GM12873 (cell line): ENCODE results near the gene ARHGAP25.

Source experiments
- TF ChIP-seq, protein P1 (sequence below): IDR thresholded peaks from 2 replicates; pipeline ENCODE4 v1.5.1; 2012; ENCODE audit warnings: low read depth, mild to moderate bottlenecking, moderate library complexity, low read length, control low read depth; ENCODE audit not compliant: insufficient read depth; ENCODE audit errors: missing control alignments

Gene ARHGAP25

DNA sequence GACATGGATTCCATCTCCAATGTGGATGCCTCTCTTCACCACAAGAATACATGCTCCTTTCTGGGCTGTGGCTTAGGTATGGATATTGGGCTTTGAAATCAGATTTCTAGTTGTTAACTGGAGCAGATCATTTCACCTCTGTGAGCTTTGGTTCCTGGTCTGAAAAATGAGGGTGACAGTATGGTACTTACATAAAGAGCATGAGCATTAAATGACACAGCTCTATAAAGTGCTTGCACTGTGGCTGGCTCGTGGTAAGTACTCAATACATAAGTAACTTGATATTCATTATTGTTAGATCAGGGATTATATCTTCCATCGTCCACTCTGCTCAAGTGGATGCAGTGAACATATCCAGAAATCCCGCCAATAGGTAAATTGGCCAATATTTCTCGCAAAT lies 33.4 kb downstream of the ARHGAP25 start:
- TF ChIP-seq, protein P1, sequence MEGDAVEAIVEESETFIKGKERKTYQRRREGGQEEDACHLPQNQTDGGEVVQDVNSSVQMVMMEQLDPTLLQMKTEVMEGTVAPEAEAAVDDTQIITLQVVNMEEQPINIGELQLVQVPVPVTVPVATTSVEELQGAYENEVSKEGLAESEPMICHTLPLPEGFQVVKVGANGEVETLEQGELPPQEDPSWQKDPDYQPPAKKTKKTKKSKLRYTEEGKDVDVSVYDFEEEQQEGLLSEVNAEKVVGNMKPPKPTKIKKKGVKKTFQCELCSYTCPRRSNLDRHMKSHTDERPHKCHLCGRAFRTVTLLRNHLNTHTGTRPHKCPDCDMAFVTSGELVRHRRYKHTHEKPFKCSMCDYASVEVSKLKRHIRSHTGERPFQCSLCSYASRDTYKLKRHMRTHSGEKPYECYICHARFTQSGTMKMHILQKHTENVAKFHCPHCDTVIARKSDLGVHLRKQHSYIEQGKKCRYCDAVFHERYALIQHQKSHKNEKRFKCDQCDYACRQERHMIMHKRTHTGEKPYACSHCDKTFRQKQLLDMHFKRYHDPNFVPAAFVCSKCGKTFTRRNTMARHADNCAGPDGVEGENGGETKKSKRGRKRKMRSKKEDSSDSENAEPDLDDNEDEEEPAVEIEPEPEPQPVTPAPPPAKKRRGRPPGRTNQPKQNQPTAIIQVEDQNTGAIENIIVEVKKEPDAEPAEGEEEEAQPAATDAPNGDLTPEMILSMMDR: no peak

DNA sequence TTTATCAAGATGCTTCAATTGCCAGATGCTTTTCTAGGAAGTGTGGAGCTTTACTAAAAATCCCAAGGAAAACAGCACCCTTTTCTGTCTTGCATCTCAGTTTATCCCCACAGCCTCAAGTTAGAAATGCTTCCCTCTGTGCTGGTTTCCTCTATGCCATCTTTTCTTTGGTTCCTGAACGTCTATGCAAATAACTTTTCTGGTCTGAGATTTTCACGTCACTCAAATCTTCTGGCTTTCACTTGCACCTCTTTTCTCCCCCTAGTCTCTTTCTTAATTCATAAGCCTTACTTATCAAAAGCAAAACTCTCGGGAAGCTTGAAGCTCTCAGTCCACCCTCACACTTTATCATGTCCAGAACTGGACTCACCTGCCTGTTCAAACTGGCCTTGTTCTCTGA lies 33.9 kb downstream of the ARHGAP25 start:
- TF ChIP-seq, protein P1: no peak

GRCh38 chr2:68768951-68769350 lies 34.3 kb downstream of the ARHGAP25 start:
- TF ChIP-seq, protein P1: no peak

DNA sequence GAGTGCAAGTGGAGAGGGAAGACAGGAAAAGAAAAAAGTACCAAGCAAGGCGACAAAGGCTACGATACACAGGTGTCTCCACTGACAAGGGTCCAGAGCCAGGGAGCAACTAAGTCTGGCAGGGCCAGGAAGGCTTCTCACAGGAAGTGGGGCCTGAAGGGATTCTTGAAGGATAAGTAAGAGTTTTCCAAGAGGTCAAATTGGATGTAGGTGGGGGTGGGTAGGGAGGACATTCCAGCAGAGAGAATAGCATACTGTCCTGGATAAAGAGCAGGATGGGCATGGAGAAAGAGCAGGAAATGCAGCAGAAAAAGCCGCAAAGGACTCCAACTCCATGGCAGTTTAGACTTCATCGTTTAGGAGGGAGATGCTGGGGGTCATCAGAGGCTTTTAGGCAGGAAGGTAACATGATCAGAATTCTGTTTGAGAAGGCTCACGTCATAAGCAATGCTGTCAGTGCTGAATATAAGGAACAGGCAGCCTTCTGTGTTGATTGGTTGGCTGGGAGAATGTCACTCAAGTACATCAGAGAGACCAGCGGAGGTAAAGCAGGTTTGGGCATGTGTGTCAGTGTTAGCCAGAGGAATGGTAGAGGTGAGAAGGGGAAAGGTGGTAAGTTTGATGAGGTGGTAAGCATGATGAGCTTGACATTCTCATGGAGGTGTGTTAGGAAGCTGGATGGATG lies 35.1 kb downstream of the ARHGAP25 start:
- TF ChIP-seq, protein P1: no peak

- TF ChIP-seq, protein P1: no peak
Measured at GRCh38 chr2:68770271-68771111, 35.9 kb downstream of the ARHGAP25 start.

DNA sequence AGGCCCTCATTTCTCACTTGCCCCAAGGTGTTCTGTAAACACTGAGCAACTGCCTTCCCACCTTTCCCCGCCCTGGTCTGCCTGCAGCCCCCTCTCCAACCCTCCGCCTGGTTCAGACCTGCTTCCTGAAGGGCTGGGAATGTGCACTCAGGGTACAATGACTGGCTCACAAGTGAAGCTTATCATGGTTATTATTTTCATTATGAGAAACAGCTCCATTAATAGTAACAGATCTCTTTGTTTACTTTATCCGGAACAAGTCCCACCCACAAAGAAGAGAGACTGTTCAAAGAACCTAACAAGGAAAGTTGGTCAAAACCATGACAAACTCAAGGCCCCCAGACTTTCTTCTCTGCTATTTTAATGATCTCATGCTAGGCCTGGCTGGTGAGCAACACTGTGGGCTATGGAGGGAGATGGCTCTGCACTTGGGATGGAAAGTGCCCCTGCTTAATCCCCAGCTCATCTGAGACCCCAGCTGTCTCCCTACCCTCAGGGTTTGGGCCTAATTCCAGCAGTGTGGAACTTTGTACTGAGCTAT lies 36.7 kb downstream of the ARHGAP25 start:
- TF ChIP-seq, protein P1: no peak

GRCh38 chr2:68772109-68772508 lies 37.5 kb downstream of the ARHGAP25 start:
- TF ChIP-seq, protein P1: no peak
